Measurements from ENCODE around the gene TMEM8B. TPM values are rescaled to one million over a fixed set of nuclear protein-coding genes. Genes with fewer than 3 reads are reported as not detected.

Gene TMEM8B
- total and polyA plus RNA-seq, 9 of the 15 experiments (the other 6 are each of a cell fraction or from before 2014, with no cell fraction given): 0.01 to 2.2 (median 1.1) TPM

DNA sequence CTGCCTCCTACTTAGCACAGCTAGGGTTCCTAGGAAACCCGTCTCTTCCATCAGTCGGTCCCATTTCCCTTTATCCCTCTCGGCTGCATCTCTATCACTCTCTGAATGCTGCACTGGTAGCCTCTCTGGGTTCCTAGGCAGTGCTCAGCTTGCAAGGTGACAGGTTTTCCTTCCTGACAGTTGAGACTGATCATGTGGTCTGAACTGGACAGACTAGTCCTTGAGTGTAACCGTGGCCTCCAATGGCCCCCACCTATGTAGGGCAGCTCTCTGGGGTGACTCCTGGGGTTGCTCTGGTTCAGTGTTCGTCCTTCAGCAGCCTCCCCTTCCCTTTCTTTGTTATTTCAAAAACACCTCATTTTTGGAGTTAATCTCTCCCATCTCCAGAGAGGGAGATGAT is 3.8 kb downstream of the TMEM8B start (continued):
- TF ChIP-seq, protein P1, sequence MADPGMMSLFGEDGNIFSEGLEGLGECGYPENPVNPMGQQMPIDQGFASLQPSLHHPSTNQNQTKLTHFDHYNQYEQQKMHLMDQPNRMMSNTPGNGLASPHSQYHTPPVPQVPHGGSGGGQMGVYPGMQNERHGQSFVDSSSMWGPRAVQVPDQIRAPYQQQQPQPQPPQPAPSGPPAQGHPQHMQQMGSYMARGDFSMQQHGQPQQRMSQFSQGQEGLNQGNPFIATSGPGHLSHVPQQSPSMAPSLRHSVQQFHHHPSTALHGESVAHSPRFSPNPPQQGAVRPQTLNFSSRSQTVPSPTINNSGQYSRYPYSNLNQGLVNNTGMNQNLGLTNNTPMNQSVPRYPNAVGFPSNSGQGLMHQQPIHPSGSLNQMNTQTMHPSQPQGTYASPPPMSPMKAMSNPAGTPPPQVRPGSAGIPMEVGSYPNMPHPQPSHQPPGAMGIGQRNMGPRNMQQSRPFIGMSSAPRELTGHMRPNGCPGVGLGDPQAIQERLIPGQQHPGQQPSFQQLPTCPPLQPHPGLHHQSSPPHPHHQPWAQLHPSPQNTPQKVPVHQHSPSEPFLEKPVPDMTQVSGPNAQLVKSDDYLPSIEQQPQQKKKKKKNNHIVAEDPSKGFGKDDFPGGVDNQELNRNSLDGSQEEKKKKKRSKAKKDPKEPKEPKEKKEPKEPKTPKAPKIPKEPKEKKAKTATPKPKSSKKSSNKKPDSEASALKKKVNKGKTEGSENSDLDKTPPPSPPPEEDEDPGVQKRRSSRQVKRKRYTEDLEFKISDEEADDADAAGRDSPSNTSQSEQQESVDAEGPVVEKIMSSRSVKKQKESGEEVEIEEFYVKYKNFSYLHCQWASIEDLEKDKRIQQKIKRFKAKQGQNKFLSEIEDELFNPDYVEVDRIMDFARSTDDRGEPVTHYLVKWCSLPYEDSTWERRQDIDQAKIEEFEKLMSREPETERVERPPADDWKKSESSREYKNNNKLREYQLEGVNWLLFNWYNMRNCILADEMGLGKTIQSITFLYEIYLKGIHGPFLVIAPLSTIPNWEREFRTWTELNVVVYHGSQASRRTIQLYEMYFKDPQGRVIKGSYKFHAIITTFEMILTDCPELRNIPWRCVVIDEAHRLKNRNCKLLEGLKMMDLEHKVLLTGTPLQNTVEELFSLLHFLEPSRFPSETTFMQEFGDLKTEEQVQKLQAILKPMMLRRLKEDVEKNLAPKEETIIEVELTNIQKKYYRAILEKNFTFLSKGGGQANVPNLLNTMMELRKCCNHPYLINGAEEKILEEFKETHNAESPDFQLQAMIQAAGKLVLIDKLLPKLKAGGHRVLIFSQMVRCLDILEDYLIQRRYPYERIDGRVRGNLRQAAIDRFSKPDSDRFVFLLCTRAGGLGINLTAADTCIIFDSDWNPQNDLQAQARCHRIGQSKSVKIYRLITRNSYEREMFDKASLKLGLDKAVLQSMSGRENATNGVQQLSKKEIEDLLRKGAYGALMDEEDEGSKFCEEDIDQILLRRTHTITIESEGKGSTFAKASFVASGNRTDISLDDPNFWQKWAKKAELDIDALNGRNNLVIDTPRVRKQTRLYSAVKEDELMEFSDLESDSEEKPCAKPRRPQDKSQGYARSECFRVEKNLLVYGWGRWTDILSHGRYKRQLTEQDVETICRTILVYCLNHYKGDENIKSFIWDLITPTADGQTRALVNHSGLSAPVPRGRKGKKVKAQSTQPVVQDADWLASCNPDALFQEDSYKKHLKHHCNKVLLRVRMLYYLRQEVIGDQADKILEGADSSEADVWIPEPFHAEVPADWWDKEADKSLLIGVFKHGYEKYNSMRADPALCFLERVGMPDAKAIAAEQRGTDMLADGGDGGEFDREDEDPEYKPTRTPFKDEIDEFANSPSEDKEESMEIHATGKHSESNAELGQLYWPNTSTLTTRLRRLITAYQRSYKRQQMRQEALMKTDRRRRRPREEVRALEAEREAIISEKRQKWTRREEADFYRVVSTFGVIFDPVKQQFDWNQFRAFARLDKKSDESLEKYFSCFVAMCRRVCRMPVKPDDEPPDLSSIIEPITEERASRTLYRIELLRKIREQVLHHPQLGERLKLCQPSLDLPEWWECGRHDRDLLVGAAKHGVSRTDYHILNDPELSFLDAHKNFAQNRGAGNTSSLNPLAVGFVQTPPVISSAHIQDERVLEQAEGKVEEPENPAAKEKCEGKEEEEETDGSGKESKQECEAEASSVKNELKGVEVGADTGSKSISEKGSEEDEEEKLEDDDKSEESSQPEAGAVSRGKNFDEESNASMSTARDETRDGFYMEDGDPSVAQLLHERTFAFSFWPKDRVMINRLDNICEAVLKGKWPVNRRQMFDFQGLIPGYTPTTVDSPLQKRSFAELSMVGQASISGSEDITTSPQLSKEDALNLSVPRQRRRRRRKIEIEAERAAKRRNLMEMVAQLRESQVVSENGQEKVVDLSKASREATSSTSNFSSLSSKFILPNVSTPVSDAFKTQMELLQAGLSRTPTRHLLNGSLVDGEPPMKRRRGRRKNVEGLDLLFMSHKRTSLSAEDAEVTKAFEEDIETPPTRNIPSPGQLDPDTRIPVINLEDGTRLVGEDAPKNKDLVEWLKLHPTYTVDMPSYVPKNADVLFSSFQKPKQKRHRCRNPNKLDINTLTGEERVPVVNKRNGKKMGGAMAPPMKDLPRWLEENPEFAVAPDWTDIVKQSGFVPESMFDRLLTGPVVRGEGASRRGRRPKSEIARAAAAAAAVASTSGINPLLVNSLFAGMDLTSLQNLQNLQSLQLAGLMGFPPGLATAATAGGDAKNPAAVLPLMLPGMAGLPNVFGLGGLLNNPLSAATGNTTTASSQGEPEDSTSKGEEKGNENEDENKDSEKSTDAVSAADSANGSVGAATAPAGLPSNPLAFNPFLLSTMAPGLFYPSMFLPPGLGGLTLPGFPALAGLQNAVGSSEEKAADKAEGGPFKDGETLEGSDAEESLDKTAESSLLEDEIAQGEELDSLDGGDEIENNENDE (IDR thresholded peaks at IDR 0.05; ENCODE audit: low read depth, low read length): no peak
- TF ChIP-seq FOS (IDR thresholded peaks at IDR 0.05; ENCODE audit: extremely low read depth, insufficient read length): no peak
- TF ChIP-seq ZNF584 (CRISPR knock-in tag; IDR thresholded peaks at IDR 0.05; ENCODE audit: low read depth): no peak
- no peak for TF ChIP-seq ZKSCAN3 (CRISPR knock-in tag; IDR thresholded peaks at IDR 0.05)
- no peak for TF ChIP-seq ZNF436 (CRISPR knock-in tag; IDR thresholded peaks at IDR 0.05)
- TF ChIP-seq MTA3 (IDR thresholded peaks at IDR 0.05; ENCODE audit: borderline replicate concordance): no peak
- no peak for TF ChIP-seq ZNF561 (CRISPR knock-in tag; conservative IDR thresholded peaks at IDR 0.05)
- no peak for TF ChIP-seq STAG1 (CRISPR knock-in tag; IDR thresholded peaks at IDR 0.05; ENCODE audit: borderline replicate concordance)
- TF ChIP-seq ZNF699 (CRISPR knock-in tag; IDR thresholded peaks at IDR 0.05; ENCODE audit: insufficient replicate concordance): no peak
- TF ChIP-seq NFIC (IDR thresholded peaks at IDR 0.05): no peak
- TF ChIP-seq ASH1L (IDR thresholded peaks at IDR 0.05; ENCODE audit: borderline replicate concordance, low read depth, partially characterized antibody): no peak
- no peak for TF ChIP-seq PCBP1 (IDR thresholded peaks at IDR 0.05; ENCODE audit: low read depth, low read length, poor library complexity, severe bottlenecking)
- no peak for TF ChIP-seq GTF2F1 (IDR thresholded peaks at IDR 0.05; ENCODE audit: low read depth, low read length)
- no peak for TF ChIP-seq ERF (CRISPR knock-in tag; IDR thresholded peaks at IDR 0.05)
